ENCODE measurements around the gene SAP30BP.

The SAP30BP gene

GRCh38 chr17:75742337-75742736 lies 75.2 kb downstream of the SAP30BP start:
- H3K27ac Mint-ChIP-seq, result peak overlapping the region in 1 of 2 donors; percentile 48
- H3K4me1 Mint-ChIP-seq, result peaks cover 10% of the 10 kb centered on the region
- H3K4me3 Mint-ChIP-seq, result no peak overlapping the region
- H3K27me3 Mint-ChIP-seq, result no peaks in the 10 kb centered on the region
- no peak for ATAC-seq
- DNase-seq, result no peak
- H3K9me3 Mint-ChIP-seq, result no peaks in the 10 kb centered on the region

DNA sequence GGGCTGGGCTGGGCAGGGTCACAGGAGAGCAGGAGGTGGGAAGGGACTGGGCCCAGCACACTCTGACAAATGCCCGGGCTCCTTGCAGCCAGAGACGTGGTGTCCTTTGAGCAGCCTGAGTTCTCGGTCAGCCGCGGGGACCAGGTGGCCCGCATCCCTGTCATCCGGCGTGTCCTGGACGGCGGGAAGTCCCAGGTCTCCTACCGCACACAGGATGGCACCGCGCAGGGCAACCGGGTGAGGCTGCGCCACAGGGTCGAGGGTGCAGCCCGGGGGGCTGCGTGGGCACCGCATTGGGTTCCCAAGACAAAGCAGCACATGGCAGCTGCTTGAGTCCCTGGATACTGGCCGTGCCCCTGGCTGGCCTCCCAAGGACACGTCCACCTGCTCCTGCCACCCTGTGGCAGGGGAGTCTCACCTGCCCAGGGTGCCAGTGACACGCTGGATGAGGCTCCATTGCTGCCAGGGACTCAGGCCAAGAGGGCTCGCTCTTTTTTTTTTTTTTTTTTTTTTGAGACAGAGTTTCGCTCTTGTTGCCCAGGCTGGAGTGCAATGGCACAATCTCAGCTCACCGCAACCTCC lies 76.6 kb downstream of the SAP30BP start:
- ATAC-seq (no peak), DNase-seq (no peak)
- H3K4me1 Mint-ChIP-seq, result peaks cover 8% of the 10 kb centered on the region
- H3K4me3 Mint-ChIP-seq, result no peak overlapping the region
- peaks cover 8% of the 10 kb centered on the region for H3K27me3 Mint-ChIP-seq
- H3K27ac Mint-ChIP-seq, result no peak overlapping the region
- no peaks in the 10 kb centered on the region for H3K9me3 Mint-ChIP-seq

GRCh38 chr17:75748706-75749105 lies 81.6 kb downstream of the SAP30BP start:
- Mint-ChIP-seq H3K27ac (no peak overlapping the region), H3K9me3 (no peaks in the 10 kb centered on the region), H3K4me3 (no peak overlapping the region), H3K27me3 (peaks cover 8% of the 10 kb centered on the region), H3K4me1 (peaks cover 26% of the 10 kb centered on the region)
- DNase-seq (no peak), ATAC-seq (no peak)

DNA sequence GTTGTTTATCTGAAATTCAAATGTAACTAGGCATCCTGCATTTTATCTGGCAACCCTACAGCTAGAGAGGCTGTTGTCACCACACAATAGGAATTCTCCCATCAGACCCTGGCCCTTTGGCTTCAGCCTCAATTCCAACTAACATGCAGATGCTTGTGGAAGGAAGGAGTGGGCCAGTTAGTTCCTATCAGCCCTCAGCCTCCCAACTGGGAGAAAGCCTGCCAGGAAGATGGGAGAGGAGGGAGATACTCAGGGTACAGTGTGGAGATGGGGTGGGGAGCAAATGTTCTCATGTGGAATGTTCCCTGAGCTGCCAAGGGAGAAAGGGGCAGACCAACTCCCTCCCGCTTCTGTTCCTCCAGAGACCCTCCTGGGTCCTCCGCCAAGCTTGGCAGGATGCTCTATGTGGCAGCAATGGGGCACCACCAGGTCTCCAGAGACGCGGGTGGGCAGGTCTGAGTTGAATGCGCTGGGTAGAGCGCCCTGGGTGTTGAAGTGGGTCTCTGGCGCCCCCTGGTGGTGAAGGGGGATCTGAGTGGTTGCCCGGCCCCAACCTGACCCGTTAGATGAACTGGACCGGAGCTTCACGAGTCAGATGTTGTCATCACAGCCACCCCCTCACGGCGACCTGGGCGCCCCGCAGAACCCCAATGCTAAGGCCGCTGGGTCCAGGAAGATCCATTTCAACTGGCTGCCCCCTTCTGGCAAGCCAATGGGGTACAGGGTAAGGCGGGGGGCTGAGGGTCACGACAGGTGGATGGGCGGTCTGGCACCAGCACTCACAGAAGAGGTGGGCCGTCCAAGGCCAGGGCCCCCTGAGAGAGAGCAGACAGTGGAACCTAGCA lies 82.6 kb downstream of the SAP30BP start:
- peak overlapping the region in 1 of 2 donors; percentile 50 for H3K4me3 Mint-ChIP-seq
- DNase-seq, result peak; percentile 87
- no peak overlapping the region for H3K27ac Mint-ChIP-seq
- peaks cover 8% of the 10 kb centered on the region for H3K27me3 Mint-ChIP-seq
- ATAC-seq, result peak; percentile 82
- peaks cover 35% of the 10 kb centered on the region for H3K4me1 Mint-ChIP-seq
- H3K9me3 Mint-ChIP-seq, result no peaks in the 10 kb centered on the region

DNA sequence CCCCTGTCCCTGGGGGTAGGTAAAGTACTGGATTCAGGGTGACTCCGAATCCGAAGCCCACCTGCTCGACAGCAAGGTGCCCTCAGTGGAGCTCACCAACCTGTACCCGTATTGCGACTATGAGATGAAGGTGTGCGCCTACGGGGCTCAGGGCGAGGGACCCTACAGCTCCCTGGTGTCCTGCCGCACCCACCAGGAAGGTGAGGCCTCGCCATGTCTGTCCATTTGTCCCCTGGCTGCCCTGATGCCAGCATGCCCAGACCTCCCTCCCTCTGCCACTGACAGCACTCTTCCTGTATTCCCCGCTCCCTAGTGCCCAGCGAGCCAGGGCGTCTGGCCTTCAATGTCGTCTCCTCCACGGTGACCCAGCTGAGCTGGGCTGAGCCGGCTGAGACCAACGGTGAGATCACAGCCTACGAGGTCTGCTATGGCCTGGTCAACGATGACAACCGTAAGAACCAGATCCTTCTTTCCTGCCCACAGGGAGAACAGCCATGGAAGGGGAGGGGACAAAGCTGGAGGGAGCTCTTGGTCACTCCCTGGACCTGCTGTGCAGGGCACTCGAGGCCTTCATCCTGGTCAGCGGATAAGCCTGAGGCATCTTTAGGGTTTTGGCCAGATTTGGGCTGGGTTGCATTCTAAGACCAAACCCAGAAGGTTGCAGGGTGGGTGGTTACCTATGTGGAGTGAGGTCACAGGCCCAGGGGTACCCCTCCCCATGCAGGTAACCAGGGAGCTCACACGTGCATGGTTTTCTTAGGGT lies 83.7 kb downstream of the SAP30BP start:
- peaks cover 8% of the 10 kb centered on the region for H3K27me3 Mint-ChIP-seq
- no peak overlapping the region for H3K27ac Mint-ChIP-seq
- no peaks in the 10 kb centered on the region for H3K9me3 Mint-ChIP-seq
- no peak for ATAC-seq
- no peak for DNase-seq
- no peak overlapping the region for H3K4me3 Mint-ChIP-seq
- peaks cover 39% of the 10 kb centered on the region for H3K4me1 Mint-ChIP-seq

DNA sequence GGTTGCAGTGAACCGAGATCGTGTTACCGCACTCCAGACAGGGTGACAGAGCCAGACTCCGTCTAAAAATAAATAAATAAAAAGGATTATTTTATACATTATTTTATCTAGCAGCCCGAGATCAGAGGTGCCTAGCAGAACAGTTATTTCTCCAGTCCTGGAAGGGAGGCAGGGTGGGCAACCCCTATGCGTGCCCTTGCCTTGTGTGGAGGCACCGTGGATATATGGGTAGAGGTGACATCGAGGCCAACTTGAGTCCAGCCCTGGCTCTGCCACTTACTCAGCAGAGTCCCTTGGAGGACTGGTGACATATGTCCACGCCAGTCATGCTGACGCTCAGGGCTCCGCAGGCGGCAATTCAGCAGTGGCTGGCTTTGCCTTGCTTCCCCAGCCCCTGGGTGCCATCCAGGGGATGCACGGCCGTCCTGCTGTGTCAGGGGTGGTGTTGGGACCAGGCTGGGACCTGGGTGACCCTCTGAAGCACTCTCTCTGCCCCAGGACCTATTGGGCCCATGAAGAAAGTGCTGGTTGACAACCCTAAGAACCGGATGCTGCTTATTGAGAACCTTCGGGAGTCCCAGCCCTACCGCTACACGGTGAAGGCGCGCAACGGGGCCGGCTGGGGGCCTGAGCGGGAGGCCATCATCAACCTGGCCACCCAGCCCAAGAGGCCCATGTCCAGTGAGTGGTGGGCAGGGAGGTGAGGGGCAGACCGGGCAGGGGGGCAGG lies 84.7 kb downstream of the SAP30BP start:
- no peak for DNase-seq
- no peak overlapping the region for H3K27ac Mint-ChIP-seq
- H3K4me3 Mint-ChIP-seq, result no peak overlapping the region
- H3K9me3 Mint-ChIP-seq, result no peaks in the 10 kb centered on the region
- H3K27me3 Mint-ChIP-seq, result peaks cover 8% of the 10 kb centered on the region
- ATAC-seq, result no peak
- H3K4me1 Mint-ChIP-seq, result peaks cover 39% of the 10 kb centered on the region

DNA sequence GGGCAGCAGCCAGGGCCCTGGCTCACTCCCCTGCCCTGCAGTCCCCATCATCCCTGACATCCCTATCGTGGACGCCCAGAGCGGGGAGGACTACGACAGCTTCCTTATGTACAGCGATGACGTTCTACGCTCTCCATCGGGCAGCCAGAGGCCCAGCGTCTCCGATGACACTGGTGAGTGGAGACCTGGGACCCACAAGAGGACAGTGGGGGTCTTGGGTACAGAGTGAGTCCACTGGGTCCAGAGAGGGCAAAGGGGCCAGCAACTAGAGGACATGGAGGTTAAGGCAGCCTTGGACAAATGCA lies 85.2 kb downstream of the SAP30BP start:
- Mint-ChIP-seq H3K4me1 (peaks cover 39% of the 10 kb centered on the region), H3K4me3 (no peak overlapping the region), H3K9me3 (no peaks in the 10 kb centered on the region), H3K27ac (no peak overlapping the region), H3K27me3 (peaks cover 8% of the 10 kb centered on the region)
- ATAC-seq (no peak), DNase-seq (no peak)

DNA sequence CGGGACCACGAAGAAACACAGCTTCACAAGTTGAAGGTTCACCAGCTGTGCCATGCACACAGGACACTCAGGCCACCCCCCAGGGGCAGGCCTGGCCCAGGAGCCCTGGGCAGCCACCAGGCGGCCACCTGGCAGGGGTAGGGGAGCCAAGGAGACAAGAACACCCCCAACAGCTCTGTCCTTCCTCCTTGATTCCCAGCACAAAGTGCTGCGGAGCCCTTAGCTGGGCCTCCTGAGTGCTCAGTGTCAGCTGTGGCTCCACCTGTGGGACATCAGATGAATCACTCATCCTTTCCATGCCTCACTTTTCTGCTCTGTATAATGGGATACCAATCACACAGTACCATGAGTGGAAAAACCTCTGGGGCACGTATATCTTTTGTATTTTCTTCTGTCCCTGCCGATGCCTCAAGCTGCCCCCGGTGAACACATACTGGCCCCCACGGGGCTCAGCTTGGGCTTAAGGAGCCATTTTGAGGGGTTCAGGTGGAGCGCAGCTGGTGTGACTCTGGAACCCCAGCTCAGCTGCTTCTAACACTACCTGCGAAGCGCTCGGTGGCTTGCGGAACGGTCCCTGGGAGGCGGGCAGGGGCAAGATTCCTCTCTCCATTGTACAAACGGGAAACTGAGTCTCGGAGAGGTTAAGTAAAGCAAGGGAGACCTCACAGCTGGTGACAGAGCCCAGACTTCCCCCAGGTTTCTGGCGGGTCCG lies 85.8 kb downstream of the SAP30BP start:
- no peak for ATAC-seq
- Mint-ChIP-seq H3K4me1 (peaks cover 34% of the 10 kb centered on the region), H3K4me3 (peak overlapping the region; percentile 70 to 73), H3K27ac (peak overlapping the region; percentile 30 to 84), H3K9me3 (no peaks in the 10 kb centered on the region), H3K27me3 (peaks cover 2% of the 10 kb centered on the region)
- DNase-seq, result no peak

- no peaks in the 10 kb centered on the region for H3K27me3 Mint-ChIP-seq
- peak; percentile 79 to 83 for DNase-seq
- H3K4me3 Mint-ChIP-seq, result peak overlapping the region; percentile 70 to 73
- H3K4me1 Mint-ChIP-seq, result peaks cover 31% of the 10 kb centered on the region
- no peak overlapping the region for H3K27ac Mint-ChIP-seq
- ATAC-seq, result peak; percentile 79
- no peaks in the 10 kb centered on the region for H3K9me3 Mint-ChIP-seq
These were observed 86.6 kb downstream of the SAP30BP start for GRCh38 chr17:75753514-75754377.

DNA sequence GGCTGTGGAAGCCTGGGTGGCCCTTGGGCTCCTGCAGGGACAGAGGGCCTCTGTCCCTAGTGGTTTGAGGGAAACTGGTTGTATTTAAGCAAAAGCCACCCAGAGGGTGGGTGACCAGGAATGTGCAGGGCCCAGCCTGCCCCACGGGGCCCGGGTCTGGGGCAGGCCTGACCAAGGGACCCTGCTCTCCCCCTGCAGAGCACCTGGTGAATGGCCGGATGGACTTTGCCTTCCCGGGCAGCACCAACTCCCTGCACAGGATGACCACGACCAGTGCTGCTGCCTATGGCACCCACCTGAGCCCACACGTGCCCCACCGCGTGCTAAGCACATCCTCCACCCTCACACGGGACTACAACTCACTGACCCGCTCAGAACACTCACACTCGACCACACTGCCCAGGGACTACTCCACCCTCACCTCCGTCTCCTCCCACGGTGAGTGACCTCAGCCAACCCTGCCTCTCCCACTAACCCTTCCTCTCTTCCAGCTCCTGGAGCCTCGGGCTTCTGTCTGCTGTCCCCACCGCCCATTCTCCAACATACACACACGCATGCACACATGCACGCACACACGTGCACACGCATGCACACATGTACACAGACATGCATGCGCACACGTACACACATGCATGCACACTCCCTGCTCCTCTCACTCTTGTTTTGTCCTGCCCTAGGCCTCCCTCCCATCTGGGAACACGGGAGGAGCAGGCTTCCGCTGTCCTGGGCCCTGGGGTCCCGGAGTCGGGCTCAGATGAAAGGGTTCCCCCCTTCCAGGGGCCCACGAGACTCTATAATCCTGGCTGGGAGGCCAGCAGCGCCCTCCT lies 87.5 kb downstream of the SAP30BP start:
- Mint-ChIP-seq H3K27me3 (no peaks in the 10 kb centered on the region), H3K27ac (peak overlapping the region; percentile 28 to 81), H3K9me3 (no peaks in the 10 kb centered on the region), H3K4me1 (peaks cover 29% of the 10 kb centered on the region), H3K4me3 (peak overlapping the region; percentile 56 to 64)
- DNase-seq (no peak), ATAC-seq (no peak)

DNA sequence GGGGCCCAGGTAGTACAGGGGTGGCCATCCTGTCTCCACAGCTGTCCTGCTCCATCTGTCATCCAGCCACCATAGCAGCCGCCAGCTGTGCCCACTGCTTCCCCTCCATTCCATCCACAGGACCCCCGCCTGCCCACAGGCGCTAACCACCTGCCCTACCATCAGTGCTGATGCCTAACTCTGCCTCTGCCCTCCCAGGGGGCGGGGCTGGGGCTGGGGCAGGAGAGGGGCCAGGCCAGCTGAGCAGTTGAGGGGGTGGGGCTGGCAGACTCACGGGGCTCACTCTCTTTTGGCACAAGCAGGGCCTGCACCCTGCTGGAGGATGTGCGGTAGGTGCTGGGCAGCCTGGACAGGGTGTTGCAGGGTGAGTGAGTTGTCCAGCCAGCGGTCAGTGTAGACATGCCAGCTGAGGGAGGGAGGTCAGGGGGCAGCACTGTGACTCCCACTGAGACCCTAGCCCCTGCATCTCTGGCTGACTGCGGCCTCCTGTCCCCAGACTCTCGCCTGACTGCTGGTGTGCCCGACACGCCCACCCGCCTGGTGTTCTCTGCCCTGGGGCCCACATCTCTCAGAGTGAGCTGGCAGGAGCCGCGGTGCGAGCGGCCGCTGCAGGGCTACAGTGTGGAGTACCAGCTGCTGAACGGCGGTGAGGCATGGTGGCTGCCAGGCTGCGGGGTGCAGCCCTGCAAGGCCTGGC lies 88.2 kb downstream of the SAP30BP start:
- DNase-seq (no peak), ATAC-seq (no peak)
- peaks cover 22% of the 10 kb centered on the region for H3K4me1 Mint-ChIP-seq
- H3K27ac Mint-ChIP-seq, result peak overlapping the region in 1 of 2 donors; percentile 28
- H3K4me3 Mint-ChIP-seq, result peak overlapping the region; percentile 56 to 64
- H3K9me3 Mint-ChIP-seq, result no peaks in the 10 kb centered on the region
- H3K27me3 Mint-ChIP-seq, result no peaks in the 10 kb centered on the region

GRCh38 chr17:75755990-75756389 lies 88.9 kb downstream of the SAP30BP start:
- Mint-ChIP-seq H3K9me3 (no peaks in the 10 kb centered on the region), H3K27ac (no peak overlapping the region), H3K4me1 (peaks cover 19% of the 10 kb centered on the region), H3K27me3 (no peaks in the 10 kb centered on the region), H3K4me3 (no peak overlapping the region)
- DNase-seq (no peak), ATAC-seq (no peak)

DNA sequence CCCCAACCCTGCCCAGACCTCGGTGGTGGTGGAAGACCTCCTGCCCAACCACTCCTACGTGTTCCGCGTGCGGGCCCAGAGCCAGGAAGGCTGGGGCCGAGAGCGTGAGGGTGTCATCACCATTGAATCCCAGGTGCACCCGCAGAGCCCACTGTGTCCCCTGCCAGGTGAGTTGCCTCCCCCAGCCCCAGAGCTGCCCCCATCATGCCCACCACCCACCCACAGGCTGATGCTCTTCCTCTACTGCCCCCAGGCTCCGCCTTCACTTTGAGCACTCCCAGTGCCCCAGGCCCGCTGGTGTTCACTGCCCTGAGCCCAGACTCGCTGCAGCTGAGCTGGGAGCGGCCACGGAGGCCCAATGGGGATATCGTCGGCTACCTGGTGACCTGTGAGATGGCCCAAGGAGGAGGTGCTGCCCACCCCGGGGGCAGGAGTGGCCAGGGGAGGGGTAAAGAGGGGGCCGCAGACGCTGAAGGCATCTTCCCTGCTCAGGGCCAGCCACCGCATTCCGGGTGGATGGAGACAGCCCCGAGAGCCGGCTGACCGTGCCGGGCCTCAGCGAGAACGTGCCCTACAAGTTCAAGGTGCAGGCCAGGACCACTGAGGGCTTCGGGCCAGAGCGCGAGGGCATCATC lies 89.4 kb downstream of the SAP30BP start:
- peaks cover 19% of the 10 kb centered on the region for H3K4me1 Mint-ChIP-seq

More for the DNA sequence above, 89.4 kb downstream of the SAP30BP start:
- H3K27ac Mint-ChIP-seq, result no peak overlapping the region
- ATAC-seq, result no peak
- no peaks in the 10 kb centered on the region for H3K27me3 Mint-ChIP-seq
- no peak for DNase-seq
- H3K4me3 Mint-ChIP-seq, result no peak overlapping the region
- no peaks in the 10 kb centered on the region for H3K9me3 Mint-ChIP-seq
